Measurements from ENCODE around the gene AEBP1.

The AEBP1 gene

DNA sequence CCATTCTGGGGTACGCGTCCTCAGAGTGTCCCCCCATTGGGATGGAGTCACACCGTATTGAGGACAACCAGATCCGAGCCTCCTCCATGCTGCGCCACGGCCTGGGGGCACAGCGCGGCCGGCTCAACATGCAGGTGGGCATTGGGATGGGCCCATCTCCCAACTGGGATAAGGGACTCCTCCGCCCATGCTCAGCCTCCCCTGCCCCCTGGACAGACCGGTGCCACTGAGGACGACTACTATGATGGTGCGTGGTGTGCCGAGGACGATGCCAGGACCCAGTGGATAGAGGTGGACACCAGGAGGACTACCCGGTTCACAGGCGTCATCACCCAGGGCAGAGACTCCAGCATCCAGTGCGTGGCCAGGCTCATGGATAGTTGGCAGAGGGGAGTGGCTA lies 5.8 kb downstream of the AEBP1 start:
- no peak for TF ChIP-seq GATA2 (IDR thresholded peaks at IDR 0.05; ENCODE audit: low read depth, low read length)
- no peak for TF ChIP-seq GATA3 (IDR thresholded peaks at IDR 0.05; ENCODE audit: low read depth, low read length)

- TF ChIP-seq GATA3 (IDR thresholded peaks at IDR 0.05; ENCODE audit: low read depth, low read length) (no peak), GATA2 (IDR thresholded peaks at IDR 0.05; ENCODE audit: low read depth, low read length) (no peak)
These were observed 6.8 kb downstream of the AEBP1 start for GRCh38 chr7:44110719-44111635.

DNA sequence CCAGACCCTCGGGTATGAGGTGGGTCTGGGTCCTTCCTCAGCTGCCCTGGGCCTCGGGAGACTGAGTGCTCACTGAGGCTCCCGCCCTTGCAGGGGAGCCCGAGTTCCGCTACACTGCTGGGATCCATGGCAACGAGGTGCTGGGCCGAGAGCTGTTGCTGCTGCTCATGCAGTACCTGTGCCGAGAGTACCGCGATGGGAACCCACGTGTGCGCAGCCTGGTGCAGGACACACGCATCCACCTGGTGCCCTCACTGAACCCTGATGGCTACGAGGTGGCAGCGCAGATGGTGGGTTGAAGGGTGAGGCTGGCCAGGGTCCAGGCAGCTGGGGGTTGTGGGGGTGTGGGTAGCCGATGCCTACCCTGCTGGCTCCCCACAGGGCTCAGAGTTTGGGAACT lies 7.6 kb downstream of the AEBP1 start:
- TF ChIP-seq GATA3 (IDR thresholded peaks at IDR 0.05; ENCODE audit: low read depth, low read length) (no peak), GATA2 (IDR thresholded peaks at IDR 0.05; ENCODE audit: low read depth, low read length) (no peak)

DNA sequence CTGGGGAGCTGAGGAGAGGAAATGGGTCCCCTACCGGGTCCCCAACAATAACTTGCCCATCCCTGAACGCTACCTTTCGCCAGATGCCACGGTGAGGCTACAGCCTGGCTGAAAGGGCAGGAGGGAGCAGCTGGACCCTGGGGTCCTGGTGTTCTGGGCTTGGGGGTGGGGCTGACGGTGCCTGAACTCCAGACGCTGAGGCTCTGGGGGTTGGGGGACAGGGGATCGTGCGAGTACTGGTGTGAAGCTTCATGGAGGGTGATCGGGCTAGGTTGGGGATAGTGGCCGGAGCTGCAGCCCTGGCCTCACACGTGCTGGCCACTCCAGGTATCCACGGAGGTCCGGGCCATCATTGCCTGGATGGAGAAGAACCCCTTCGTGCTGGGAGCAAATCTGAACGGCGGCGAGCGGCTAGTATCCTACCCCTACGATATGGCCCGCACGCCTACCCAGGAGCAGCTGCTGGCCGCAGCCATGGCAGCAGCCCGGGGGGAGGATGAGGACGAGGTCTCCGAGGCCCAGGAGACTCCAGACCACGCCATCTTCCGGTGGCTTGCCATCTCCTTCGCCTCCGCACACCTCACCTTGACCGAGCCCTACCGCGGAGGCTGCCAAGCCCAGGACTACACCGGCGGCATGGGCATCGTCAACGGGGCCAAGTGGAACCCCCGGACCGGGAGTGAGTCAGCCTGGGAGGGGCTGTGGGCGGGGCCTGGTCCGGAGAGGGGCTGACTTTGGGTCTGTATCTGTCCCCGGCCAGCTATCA lies 8.3 kb downstream of the AEBP1 start:
- TF ChIP-seq GATA3 (IDR thresholded peaks at IDR 0.05; ENCODE audit: low read depth, low read length) (no peak), GATA2 (IDR thresholded peaks at IDR 0.05; ENCODE audit: low read depth, low read length) (no peak)

GRCh38 chr7:44112997-44113763 lies 9.0 kb downstream of the AEBP1 start:
- TF ChIP-seq GATA2 (IDR thresholded peaks at IDR 0.05; ENCODE audit: low read depth, low read length), result no peak
- TF ChIP-seq GATA3 (IDR thresholded peaks at IDR 0.05; ENCODE audit: low read depth, low read length), result no peak

- TF ChIP-seq GATA3 (IDR thresholded peaks at IDR 0.05; ENCODE audit: low read depth, low read length) (no peak), GATA2 (IDR thresholded peaks at IDR 0.05; ENCODE audit: low read depth, low read length) (no peak)
These were observed 9.7 kb downstream of the AEBP1 start for GRCh38 chr7:44113764-44114354.

- no peak for TF ChIP-seq GATA3 (IDR thresholded peaks at IDR 0.05; ENCODE audit: low read depth, low read length)
- TF ChIP-seq GATA2 (IDR thresholded peaks at IDR 0.05; ENCODE audit: low read depth, low read length), result no peak
These were observed 10.6 kb downstream of the AEBP1 start for GRCh38 chr7:44114586-44115310.

DNA sequence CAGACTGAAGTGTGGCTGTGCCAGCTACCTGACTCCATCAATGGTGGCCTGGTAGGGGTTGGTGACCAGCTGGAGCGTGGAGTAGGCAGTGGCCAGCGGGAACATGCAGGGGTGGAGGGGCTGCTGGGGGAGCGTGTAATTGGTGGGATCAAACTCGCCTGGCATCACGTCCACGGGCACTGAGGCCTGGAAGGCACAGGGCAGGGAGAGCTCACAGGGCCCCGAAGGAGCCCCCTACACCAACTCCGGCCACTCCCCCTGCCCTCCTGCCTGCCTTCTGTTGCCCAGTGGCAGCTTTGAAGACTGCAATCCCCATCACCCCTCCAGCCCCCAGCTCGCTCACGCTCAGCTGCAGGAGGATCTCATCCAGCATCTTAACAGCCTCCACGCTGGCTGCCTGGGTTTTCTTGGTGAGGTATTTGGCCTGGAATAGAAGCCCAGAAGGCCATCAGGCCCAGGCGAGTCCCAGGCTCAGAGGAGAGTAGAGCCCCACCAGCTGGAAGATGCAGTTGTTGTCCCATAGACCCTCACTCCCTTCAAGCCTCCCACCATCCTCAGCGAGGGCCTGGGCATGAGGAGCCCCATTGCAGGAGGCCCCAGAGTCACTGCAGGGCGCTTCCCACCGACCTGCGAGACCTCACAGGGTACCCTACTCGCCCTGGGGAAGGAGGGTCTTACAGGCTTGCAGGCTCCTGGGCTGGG lies 12.1 kb downstream of the AEBP1 start:
- no peak for TF ChIP-seq GATA2 (IDR thresholded peaks at IDR 0.05; ENCODE audit: low read depth, low read length)
- no peak for TF ChIP-seq GATA3 (IDR thresholded peaks at IDR 0.05; ENCODE audit: low read depth, low read length)

- no peak for TF ChIP-seq GATA2 (IDR thresholded peaks at IDR 0.05; ENCODE audit: low read depth, low read length)
- TF ChIP-seq GATA3 (IDR thresholded peaks at IDR 0.05; ENCODE audit: low read depth, low read length), result no peak
These were observed 12.9 kb downstream of the AEBP1 start for GRCh38 chr7:44116789-44117666.

GRCh38 chr7:44117801-44118429 lies 13.8 kb downstream of the AEBP1 start:
- TF ChIP-seq GATA3 (IDR thresholded peaks at IDR 0.05; ENCODE audit: low read depth, low read length) (no peak), GATA2 (IDR thresholded peaks at IDR 0.05; ENCODE audit: low read depth, low read length) (no peak)

GRCh38 chr7:44119829-44120380 lies 15.8 kb downstream of the AEBP1 start:
- no peak for TF ChIP-seq GATA3 (IDR thresholded peaks at IDR 0.05; ENCODE audit: low read depth, low read length)
- TF ChIP-seq GATA2 (IDR thresholded peaks at IDR 0.05; ENCODE audit: low read depth, low read length), result no peak

All from SH-SY5Y (cell line).